ENCODE results near the gene PET100.

The PET100 gene

DNA sequence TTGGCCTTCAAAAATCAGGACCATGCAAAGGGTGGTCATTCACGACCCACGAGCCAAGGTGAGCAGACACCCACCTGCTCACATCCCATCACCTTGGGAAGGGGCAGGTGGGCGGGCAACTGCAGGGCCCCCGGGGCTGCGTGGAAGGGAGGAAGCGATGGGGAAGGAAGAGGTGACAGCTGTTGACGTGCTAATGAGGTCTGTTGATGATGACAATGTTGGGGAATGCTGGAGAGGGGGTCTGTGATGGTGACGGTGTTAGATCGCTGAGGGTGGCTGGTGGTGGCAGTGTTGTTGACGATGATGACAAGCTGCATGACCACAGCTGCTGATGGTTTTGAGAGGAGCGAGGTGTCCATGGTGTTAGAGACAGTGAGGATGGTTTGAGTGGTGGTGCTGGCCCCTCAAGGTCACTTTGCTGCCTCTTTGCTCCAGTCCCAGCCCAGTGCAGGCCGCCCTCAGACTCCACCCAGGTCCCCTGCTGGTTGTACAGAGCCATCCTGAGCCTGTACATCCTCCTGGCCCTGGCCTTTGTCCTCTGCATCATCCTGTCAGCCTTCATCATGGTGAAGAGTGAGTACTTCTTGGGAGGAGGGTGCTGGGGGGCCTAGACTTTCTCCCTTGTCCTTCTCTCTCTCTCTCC lies 48.2 kb downstream of the PET100 start:
- Histone ChIP-seq H3F3A (ENCODE audit: control insufficient read depth, insufficient read depth) (no peaks in the 10 kb centered on the region; the same call in 1 of the 2 replicates), H3K79me2 (ENCODE audit: control insufficient read depth, low read length) (peaks cover 21% of the 10 kb centered on the region), H4K20me1 (ENCODE audit: control insufficient read depth, insufficient read depth, low read depth, low read length) (no peaks in the 10 kb centered on the region), H3K9me2 (replicated peaks; ENCODE audit: control insufficient read depth, low read length) (no peaks in the 10 kb centered on the region), H3K27me3 (ENCODE audit: control insufficient read depth, low read length) (no peaks in the 10 kb centered on the region; the same call in 1 of the 2 replicates), H3K4me2 (ENCODE audit: low read length) (peak overlapping the region; percentile 78; the same call in 1 of the 2 replicates), H3K9me3 (ENCODE audit: control insufficient read depth, insufficient read depth, low read length) (peaks cover 7% of the 10 kb centered on the region; the same call in 1 of the 2 replicates), H3K4me3 (ENCODE audit: low read length) (no peak overlapping the region), H3K27ac (ENCODE audit: low read depth, low read length) (no peak overlapping the region), H3K4me1 (ENCODE audit: control insufficient read depth, low read length) (peaks cover 70% of the 10 kb centered on the region), H3K36me3 (ENCODE audit: control insufficient read depth, low read length) (peaks cover 13% of the 10 kb centered on the region)
- TF ChIP-seq EZH2phosphoT487 (IDR thresholded peaks at IDR 0.05; ENCODE audit: borderline replicate concordance, low read length) (no peak), CTCF (IDR thresholded peaks at IDR 0.05; ENCODE audit: low read depth, low read length, poor library complexity, severe bottlenecking) (no peak)

DNA sequence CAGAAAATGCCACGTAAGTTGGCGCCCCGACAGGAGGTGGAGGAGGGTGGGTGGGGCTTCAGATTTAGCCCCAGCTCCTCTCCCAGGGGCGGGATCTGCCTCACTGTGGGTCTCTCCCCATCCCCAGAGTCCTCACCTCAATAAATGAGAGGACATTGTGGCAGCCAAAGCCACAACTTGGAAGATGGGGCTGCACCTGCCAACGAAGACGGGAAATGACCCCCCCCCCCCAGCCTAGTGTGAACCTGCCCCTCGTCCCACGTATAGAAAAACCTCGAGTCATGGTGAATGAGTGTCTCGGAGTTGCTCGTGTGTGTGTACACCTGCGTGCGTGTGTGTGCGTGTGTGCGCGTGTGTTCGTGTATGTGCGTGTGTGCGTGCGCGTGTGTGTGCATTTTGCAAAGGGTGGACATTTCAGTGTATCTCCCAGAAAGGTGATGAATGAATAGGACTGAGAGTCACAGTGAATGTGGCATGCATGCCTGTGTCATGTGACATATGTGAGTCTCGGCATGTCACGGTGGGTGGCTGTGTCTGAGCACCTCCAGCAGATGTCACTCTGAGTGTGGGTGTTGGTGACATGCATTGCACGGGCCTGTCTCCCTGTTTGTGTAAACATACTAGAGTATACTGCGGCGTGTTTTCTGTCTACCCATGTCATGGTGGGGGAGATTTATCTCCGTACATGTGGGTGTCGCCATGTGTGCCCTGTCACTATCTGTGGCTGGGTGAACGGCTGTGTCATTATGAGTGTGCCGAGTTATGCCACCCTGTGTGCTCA lies 49.6 kb downstream of the PET100 start:
- no peaks in the 10 kb centered on the region; the same call in 1 of the 2 replicates for H3K27me3 ChIP-seq (ENCODE audit: control insufficient read depth, low read length)
- H3K4me2 ChIP-seq (ENCODE audit: low read length) = peak overlapping the region; percentile 92
- H3K9me2 ChIP-seq (replicated peaks; ENCODE audit: control insufficient read depth, low read length) = no peaks in the 10 kb centered on the region

GRCh38 chr19:7679771-7680605 lies 50.4 kb downstream of the PET100 start:
- H3K27ac ChIP-seq (ENCODE audit: low read depth, low read length) = no peak overlapping the region
- H3K79me2 ChIP-seq (ENCODE audit: control insufficient read depth, low read length) = peaks cover 21% of the 10 kb centered on the region
- no peaks in the 10 kb centered on the region for H3K9me2 ChIP-seq (replicated peaks; ENCODE audit: control insufficient read depth, low read length)
- peak overlapping the region; percentile 97 for H3K4me3 ChIP-seq (ENCODE audit: low read length)
- peaks cover 61% of the 10 kb centered on the region for H3K4me1 ChIP-seq (ENCODE audit: control insufficient read depth, low read length)
- H3K9me3 ChIP-seq (ENCODE audit: control insufficient read depth, insufficient read depth, low read length) = no peaks in the 10 kb centered on the region
- no peaks in the 10 kb centered on the region; the same call in 1 of the 2 replicates for H3F3A ChIP-seq (ENCODE audit: control insufficient read depth, insufficient read depth)
- no peak for TF ChIP-seq CTCF (IDR thresholded peaks at IDR 0.05; ENCODE audit: low read depth, low read length, poor library complexity, severe bottlenecking)
- TF ChIP-seq EZH2phosphoT487 (IDR thresholded peaks at IDR 0.05; ENCODE audit: borderline replicate concordance, low read length) = no peak
- peak overlapping the region; percentile 92 for H3K4me2 ChIP-seq (ENCODE audit: low read length)
- no peaks in the 10 kb centered on the region for H4K20me1 ChIP-seq (ENCODE audit: control insufficient read depth, insufficient read depth, low read depth, low read length)
- H3K36me3 ChIP-seq (ENCODE audit: control insufficient read depth, low read length) = peaks cover 17% of the 10 kb centered on the region
- no peaks in the 10 kb centered on the region; the same call in 1 of the 2 replicates for H3K27me3 ChIP-seq (ENCODE audit: control insufficient read depth, low read length)

More for the DNA sequence above, 49.6 kb downstream of the PET100 start:
- Histone ChIP-seq H3K79me2 (ENCODE audit: control insufficient read depth, low read length) (peaks cover 21% of the 10 kb centered on the region), H3K4me3 (ENCODE audit: low read length) (peak overlapping the region; percentile 29), H3F3A (ENCODE audit: control insufficient read depth, insufficient read depth) (no peaks in the 10 kb centered on the region; the same call in 1 of the 2 replicates), H3K9me3 (ENCODE audit: control insufficient read depth, insufficient read depth, low read length) (no peaks in the 10 kb centered on the region), H3K4me1 (ENCODE audit: control insufficient read depth, low read length) (peaks cover 66% of the 10 kb centered on the region), H3K27ac (ENCODE audit: low read depth, low read length) (no peak overlapping the region), H4K20me1 (ENCODE audit: control insufficient read depth, insufficient read depth, low read depth, low read length) (no peaks in the 10 kb centered on the region), H3K36me3 (ENCODE audit: control insufficient read depth, low read length) (peaks cover 17% of the 10 kb centered on the region)
- TF ChIP-seq EZH2phosphoT487 (IDR thresholded peaks at IDR 0.05; ENCODE audit: borderline replicate concordance, low read length) = no peak
- peak; percentile 68 for TF ChIP-seq CTCF (IDR thresholded peaks at IDR 0.05; ENCODE audit: low read depth, low read length, poor library complexity, severe bottlenecking)
